KMS-11 (cell line): ENCODE measurements around the gene BCL2L11.
A peak's percentile ranks its signal among the peaks of the same experiment; 100 is the strongest.

Source experiments
- H2AFZ ChIP-seq: fragments of 200-600 bp; sonication (generic); 2 replicates; pipeline ENCODE4 v1.6.1; 2016; ENCODE audit warnings: antibody characterized with exemption, mixed run types, low read depth
- H3K27ac ChIP-seq: fragments of 200-600 bp; sonication (generic); 2 replicates; pipeline ENCODE4 v1.6.1; 2016; ENCODE audit warnings: mild to moderate bottlenecking, mixed run types
- H3K27me3 ChIP-seq: fragments of 200-600 bp; sonication (generic); 2 replicates; pipeline ENCODE4 v1.6.1; 2017; ENCODE audit warnings: mild to moderate bottlenecking, low read depth, mixed run types, moderate library complexity; ENCODE audit not compliant: insufficient read depth
- H3K36me3 ChIP-seq: fragments of 200-600 bp; sonication (generic); 2 replicates; pipeline ENCODE4 v1.6.1; 2017; ENCODE audit warnings: mild to moderate bottlenecking, mixed run types; ENCODE audit not compliant: insufficient read depth
- H3K4me1 ChIP-seq: fragments of 200-600 bp; sonication (generic); 2 replicates; pipeline ENCODE4 v1.6.1; 2016; ENCODE audit warnings: mild to moderate bottlenecking, low read depth, mixed run types; ENCODE audit not compliant: poor library complexity, severe bottlenecking
- H3K4me2 ChIP-seq: fragments of 200-600 bp; sonication (generic); 2 replicates; pipeline ENCODE4 v1.7.0; 2016; ENCODE audit warnings: mild to moderate bottlenecking, mixed run types
- H3K4me3 ChIP-seq: fragments of 200-600 bp; sonication (generic); IDR thresholded peaks from 2 replicates; pipeline ENCODE4 v1.6.1; 2017; ENCODE audit warnings: low read depth, low read length, mixed read lengths; ENCODE audit not compliant: insufficient read depth
- H3K79me2 ChIP-seq: fragments of 200-600 bp; sonication (generic); 2 replicates; pipeline ENCODE4 v1.6.1; 2016; ENCODE audit warnings: low read depth, mixed run types; ENCODE audit not compliant: insufficient read depth
- H3K9ac ChIP-seq: fragments of 200-600 bp; sonication (generic); 2 replicates; pipeline ENCODE4 v1.6.1; 2016; ENCODE audit warnings: mild to moderate bottlenecking, mixed run types
- H4K20me1 ChIP-seq: fragments of 200-600 bp; sonication (generic); 2 replicates; pipeline ENCODE4 v1.6.1; 2016; ENCODE audit warnings: mild to moderate bottlenecking, mixed run types; ENCODE audit not compliant: insufficient read depth
- CTCF ChIP-seq: fragments of 200-600 bp; sonication (generic); conservative IDR thresholded peaks from 2 replicates; pipeline ENCODE4 v1.6.1; 2017; ENCODE audit warnings: low read depth, mild to moderate bottlenecking, antibody characterized with exemption, low read length, moderate library complexity, mixed read lengths

The BCL2L11 gene

GRCh38 chr2:111118481-111118980 is 2.2 kb upstream of the BCL2L11 start:
- no peak for TF ChIP-seq CTCF
- Histone ChIP-seq H3K9ac (no peak overlapping the region), H2AFZ (no peak overlapping the region), H3K4me1 (peaks cover 11% of the 10 kb centered on the region), H3K36me3 (no peaks in the 10 kb centered on the region), H4K20me1 (no peaks in the 10 kb centered on the region), H3K27me3 (no peaks in the 10 kb centered on the region), H3K4me3 (no peak overlapping the region), H3K27ac (no peak overlapping the region), H3K79me2 (peaks cover 15% of the 10 kb centered on the region; the same call in 1 of the 2 replicates), H3K4me2 (no peak overlapping the region)

GRCh38 chr2:111118981-111119821 is 1.5 kb upstream of the BCL2L11 start:
- H3K4me2 ChIP-seq: peak overlapping the region; percentile 33; the same call in 1 of the 2 replicates
- H2AFZ ChIP-seq: no peak overlapping the region
- H3K9ac ChIP-seq: peak overlapping the region; percentile 50; the same call in 1 of the 2 replicates
- TF ChIP-seq CTCF: no peak
- no peaks in the 10 kb centered on the region for H3K27me3 ChIP-seq
- H3K4me3 ChIP-seq: no peak overlapping the region
- H3K79me2 ChIP-seq: peaks cover 22% of the 10 kb centered on the region; the same call in 1 of the 2 replicates
- H4K20me1 ChIP-seq: no peaks in the 10 kb centered on the region
- H3K27ac ChIP-seq: no peak overlapping the region
- H3K4me1 ChIP-seq: peaks cover 11% of the 10 kb centered on the region
- no peaks in the 10 kb centered on the region for H3K36me3 ChIP-seq

- Histone ChIP-seq H4K20me1 (no peaks in the 10 kb centered on the region), H3K27ac (peak overlapping the region; percentile 64), H3K27me3 (no peaks in the 10 kb centered on the region), H3K79me2 (peaks cover 28% of the 10 kb centered on the region; the same call in 1 of the 2 replicates), H3K4me2 (peak overlapping the region; percentile 13; the same call in 1 of the 2 replicates), H3K4me3 (no peak overlapping the region), H3K9ac (peak overlapping the region; percentile 50; the same call in 1 of the 2 replicates), H3K36me3 (no peaks in the 10 kb centered on the region), H2AFZ (no peak overlapping the region), H3K4me1 (peaks cover 15% of the 10 kb centered on the region)
- TF ChIP-seq CTCF: no peak
These were observed 877 bp upstream of the BCL2L11 start for GRCh38 chr2:111119822-111120252.

- peak overlapping the region; percentile 56 for H3K27ac ChIP-seq
These were observed 514 bp downstream of the BCL2L11 start for GRCh38 chr2:111121028-111121827.

More at GRCh38 chr2:111121028-111121827, 514 bp downstream of the BCL2L11 start:
- no peak overlapping the region for H2AFZ ChIP-seq
- peaks cover 39% of the 10 kb centered on the region; the same call in 1 of the 2 replicates for H3K79me2 ChIP-seq
- no peaks in the 10 kb centered on the region for H3K27me3 ChIP-seq
- no peaks in the 10 kb centered on the region for H3K36me3 ChIP-seq
- peak overlapping the region; percentile 64; the same call in 1 of the 2 replicates for H3K9ac ChIP-seq
- H3K4me2 ChIP-seq: no peak overlapping the region
- peaks cover 7% of the 10 kb centered on the region for H3K4me1 ChIP-seq
- H3K4me3 ChIP-seq: no peak overlapping the region
- TF ChIP-seq CTCF: no peak
- H4K20me1 ChIP-seq: no peaks in the 10 kb centered on the region
